IMR-90 (cell line): ENCODE results near the gene MED12L. TPM values are rescaled to one million over a fixed set of nuclear protein-coding genes. Genes with fewer than 3 reads are reported as not detected.
A peak's percentile ranks its signal among the peaks of the same experiment; 100 is the strongest.

Experiments
- ATAC-seq: fragments of 200-7000 bp; cut with Tn5 transposase; 2 replicates; pipeline ENCODE4 v1.9.1; 2020; ENCODE audit warnings: low read depth, mild to moderate bottlenecking, moderate library complexity
- BruUV-seq: library from RNA; stranded (reverse); fragments of 400-500 nt; replicated peaks from 2 replicates; lab custom pipeline; 2021; lab: Mats Ljungman, UMichigan
- CTCF ChIA-PET: fragments of 300-600 bp; formaldehyde crosslinking; extraction: SDS; loops from one replicate; lab custom pipeline; 2021; ENCODE audit warnings: antibody characterized with exemption; lab: Yijun Ruan, JAX
- POLR2A ChIA-PET: fragments of 300-600 bp; sonication (Branson Sonifier 250); formaldehyde crosslinking; loops from one replicate; lab custom pipeline; 2022; ENCODE audit warnings: antibody characterized with exemption; ENCODE audit not compliant: unreplicated experiment; lab: Charles Lee
- DNase-seq: peaks from one replicate; pipeline ENCODE4 v3.0.0; 2013
- H2AFZ ChIP-seq: replicated peaks from 2 replicates; pipeline ENCODE3; 2013; ENCODE audit warnings: low read length, mild to moderate bottlenecking; ENCODE audit not compliant: poor library complexity
- H2AK5ac ChIP-seq: 2 replicates; pipeline ENCODE4 v1.6.1; 2013; ENCODE audit warnings: low read depth, low read length, inconsistent platforms
- H2AK9ac ChIP-seq: replicated peaks from 2 replicates; pipeline ENCODE3; 2013; ENCODE audit warnings: mild to moderate bottlenecking, low read depth, low read length, moderate library complexity; ENCODE audit not compliant: poor library complexity
- H2BK120ac ChIP-seq: 2 replicates; pipeline ENCODE4 v1.6.1; 2013; ENCODE audit warnings: low read depth, low read length, inconsistent platforms
- H2BK15ac ChIP-seq: 3 replicates; pipeline ENCODE4 v1.6.1; 2013; ENCODE audit warnings: low read depth, low read length, inconsistent platforms
- H2BK20ac ChIP-seq: 2 replicates; pipeline ENCODE4 v1.6.1; 2013; ENCODE audit warnings: low read depth, mild to moderate bottlenecking, inconsistent platforms, low read length, moderate library complexity
- H2BK5ac ChIP-seq: 2 replicates; pipeline ENCODE4 v1.6.1; 2013; ENCODE audit warnings: mild to moderate bottlenecking, low read depth, low read length, inconsistent platforms; ENCODE audit not compliant: poor library complexity, severe bottlenecking
- H3K14ac ChIP-seq: replicated peaks from 2 replicates; pipeline ENCODE4 v1.6.1; 2013; ENCODE audit warnings: low read depth, low read length, inconsistent platforms
- H3K18ac ChIP-seq: 2 replicates; pipeline ENCODE4 v1.6.1; 2013; ENCODE audit warnings: low read depth, low read length, control low read depth
- H3K23ac ChIP-seq: 2 replicates; pipeline ENCODE4 v1.6.1; 2013; ENCODE audit warnings: low read depth, low read length, inconsistent platforms
- H3K27ac ChIP-seq: 2 replicates; pipeline ENCODE4 v1.5.1; 2013; ENCODE audit warnings: mild to moderate bottlenecking, control low read depth, low read length; ENCODE audit not compliant: insufficient read depth
- H3K27me3 ChIP-seq: 2 replicates; pipeline ENCODE4 v1.6.1; 2013; ENCODE audit warnings: low read length; ENCODE audit not compliant: control insufficient read depth, insufficient read depth
- H3K36me3 ChIP-seq: 2 replicates; pipeline ENCODE4 v1.6.1; 2013; ENCODE audit warnings: low read length, mixed read lengths; ENCODE audit not compliant: control insufficient read depth, insufficient read depth
- H3K4ac ChIP-seq: 2 replicates; pipeline ENCODE4 v1.6.1; 2013; ENCODE audit warnings: low read depth, low read length, inconsistent platforms
- H3K4me1 ChIP-seq: 2 replicates; pipeline ENCODE4 v1.6.1; 2013; ENCODE audit warnings: low read length, mixed read lengths; ENCODE audit not compliant: control insufficient read depth, insufficient read depth
- H3K4me2 ChIP-seq: 2 replicates; pipeline ENCODE4 v1.6.1; 2013; ENCODE audit warnings: low read depth, mild to moderate bottlenecking, control low read depth, low read length, moderate library complexity
- H3K4me3 ChIP-seq: 2 replicates; pipeline ENCODE4 v1.5.1; 2013; ENCODE audit warnings: low read depth, mild to moderate bottlenecking, control low read depth, low read length, moderate library complexity; ENCODE audit not compliant: insufficient read depth
- H3K56ac ChIP-seq: 2 replicates; pipeline ENCODE4 v1.6.1; 2013; ENCODE audit warnings: low read length, inconsistent platforms; ENCODE audit not compliant: insufficient read depth; ENCODE audit errors: extremely low read depth
- H3K79me1 ChIP-seq, 2 experiments: 2 replicates each; pipeline ENCODE4 v1.6.1; 2013; ENCODE audit warnings: low read length in 2 of 2, inconsistent platforms in 1 of 2, low read depth in 1 of 2
- H3K9ac ChIP-seq: 2 replicates; pipeline ENCODE4 v1.6.1; 2013; ENCODE audit warnings: low read depth, low read length, control low read depth
- H3K9me1 ChIP-seq: 2 replicates; pipeline ENCODE4 v1.6.1; 2013; ENCODE audit warnings: low read length, inconsistent platforms; ENCODE audit not compliant: insufficient read depth
- H3K9me3 ChIP-seq: 2 replicates; pipeline ENCODE4 v1.6.1; 2013; ENCODE audit warnings: low read length; ENCODE audit not compliant: control insufficient read depth, insufficient read depth
- H4K20me1 ChIP-seq: 2 replicates; pipeline ENCODE4 v1.6.1; 2013; ENCODE audit warnings: low read length, inconsistent platforms; ENCODE audit not compliant: insufficient read depth
- H4K5ac ChIP-seq: 2 replicates; pipeline ENCODE4 v1.6.1; 2013; ENCODE audit warnings: mild to moderate bottlenecking, low read depth, low read length, control low read depth
- H4K8ac ChIP-seq, 2 experiments: 2 replicates each; pipeline ENCODE4 v1.6.1; 2013; ENCODE audit warnings: low read depth in 2 of 2, low read length in 2 of 2, control low read depth in 1 of 2, inconsistent platforms in 1 of 2
- H4K91ac ChIP-seq: 2 replicates; pipeline ENCODE4 v1.6.1; 2013; ENCODE audit warnings: low read depth, low read length, inconsistent platforms; ENCODE audit not compliant: insufficient read depth
- BHLHE40 ChIP-seq: fragments of 150-350 bp; IDR thresholded peaks from 2 replicates; pipeline ENCODE4 v1.6.1; 2016; ENCODE audit warnings: mild to moderate bottlenecking, low read depth, low read length
- FOS ChIP-seq: fragments of 150-350 bp; IDR thresholded peaks from 2 replicates; pipeline ENCODE4 v1.6.1; 2016; ENCODE audit warnings: low read depth, low read length
- POLR2A ChIP-seq: IDR thresholded peaks from 2 replicates; pipeline ENCODE4 v1.6.1; 2012; ENCODE audit warnings: mild to moderate bottlenecking, low read depth, low read length
- WGBS, 2 experiments: methylation state at CpG; one replicate each; pipeline versions ENCODE4 v1.1.5 to v1.1.7; 2013; ENCODE audit warnings: missing lambda C conversion rate in 2 of 2; ENCODE audit not compliant: insufficient read length in 1 of 2; ENCODE audit errors: extremely low coverage in 2 of 2; 5-methylcytosine and 5-hydroxymethylcytosine counted together
- dilution Hi-C: fragments of 300-500 bp; cut with HindIII; formaldehyde crosslinking; loops from one replicate; pipeline ENCODE4 v1.14.3; 2018; ENCODE audit warnings: low sequenced_read_pairs; ENCODE audit not compliant: unreplicated experiment
- in situ Hi-C: fragments of 300-500 bp; cut with MboI; formaldehyde crosslinking; loops from 3 replicates; pipeline ENCODE4 v1.14.3; 2019; ENCODE audit warnings: low sequenced_read_pairs, inconsistent platforms, mixed read lengths
- intact Hi-C: fragments of 100-400 bp; cut with micrococcal nuclease; formaldehyde crosslinking; loops from 2 replicates; pipeline ENCODE4 v1.10.0; 2022
- polyA plus RNA-seq, 3 experiments: library from polyadenylated mRNA; depleted of rRNA; stranded (reverse); fragments of >200 nt; gene quantifications; 2 replicates each; pipeline ENCODE4 v1.2.3, GENCODE V29; 2012; ENCODE audit warnings: low replicate concordance in 1 of 3
- total RNA-seq: library from RNA; depleted of rRNA; stranded (reverse); fragments of >200 nt; gene quantifications from 2 replicates; pipeline ENCODE4 v1.2.3, GENCODE V29; 2012

Gene MED12L
- total and polyA plus RNA-seq, 2 of the 4 experiments (the other 2 are of a cell fraction), result 0.05 to 0.18 TPM

- CTCF ChIA-PET, result interaction anchor here (0.6 to 1.0 kb wide), 2 partner anchors 10 to 12 kb away, joined by 4 to 5 read pairs; no protein-coding TSS in a partner anchor
- WGBS, 2 experiments, result no CpG with 5 or more reads among the region's 3 CpGs
- dilution Hi-C loops, result no loop called here
Measured at GRCh38 chr3:151393146-151393830, 307.8 kb downstream of the MED12L start.

More at GRCh38 chr3:151393146-151393830, 307.8 kb downstream of the MED12L start:
- ATAC-seq (no peak), DNase-seq (no peak)
- Histone ChIP-seq H3K18ac (peak overlapping the region; percentile 19; the same call in 1 of the 2 replicates), H2AK5ac (no peak overlapping the region), H2BK15ac (no peak overlapping the region; the same call in 2 of the 3 replicates), H3K4me2 (no peak overlapping the region), H3K79me1 (no peaks in the 10 kb centered on the region), H4K8ac (no peak overlapping the region), H2AK9ac (no peak overlapping the region), H4K91ac (no peak overlapping the region), H3K9me3 (no peaks in the 10 kb centered on the region), H3K27ac (no peak overlapping the region), H3K23ac (no peak overlapping the region), H2BK120ac (no peak overlapping the region), H3K9ac (no peak overlapping the region), H3K4me3 (no peak overlapping the region), H2BK5ac (no peak overlapping the region), H4K5ac (no peak overlapping the region), H3K4me1 (no peaks in the 10 kb centered on the region), H3K56ac (no peak overlapping the region), H2AFZ (no peak overlapping the region), H3K14ac (no peak overlapping the region), H4K20me1 (no peaks in the 10 kb centered on the region), H3K4ac (no peak overlapping the region), H3K9me1 (no peaks in the 10 kb centered on the region), H3K36me3 (no peaks in the 10 kb centered on the region), H2BK20ac (no peak overlapping the region), H3K27me3 (no peaks in the 10 kb centered on the region)
- in situ Hi-C loops (no loop called here), intact Hi-C loops (no loop called here)
- POLR2A ChIA-PET, result no interaction called here
- TF ChIP-seq BHLHE40 (no peak), FOS (no peak), POLR2A (no peak)
- BruUV-seq, result no TSS peak
